ENCODE measurements around the gene OSBPL7.

The OSBPL7 gene

DNA sequence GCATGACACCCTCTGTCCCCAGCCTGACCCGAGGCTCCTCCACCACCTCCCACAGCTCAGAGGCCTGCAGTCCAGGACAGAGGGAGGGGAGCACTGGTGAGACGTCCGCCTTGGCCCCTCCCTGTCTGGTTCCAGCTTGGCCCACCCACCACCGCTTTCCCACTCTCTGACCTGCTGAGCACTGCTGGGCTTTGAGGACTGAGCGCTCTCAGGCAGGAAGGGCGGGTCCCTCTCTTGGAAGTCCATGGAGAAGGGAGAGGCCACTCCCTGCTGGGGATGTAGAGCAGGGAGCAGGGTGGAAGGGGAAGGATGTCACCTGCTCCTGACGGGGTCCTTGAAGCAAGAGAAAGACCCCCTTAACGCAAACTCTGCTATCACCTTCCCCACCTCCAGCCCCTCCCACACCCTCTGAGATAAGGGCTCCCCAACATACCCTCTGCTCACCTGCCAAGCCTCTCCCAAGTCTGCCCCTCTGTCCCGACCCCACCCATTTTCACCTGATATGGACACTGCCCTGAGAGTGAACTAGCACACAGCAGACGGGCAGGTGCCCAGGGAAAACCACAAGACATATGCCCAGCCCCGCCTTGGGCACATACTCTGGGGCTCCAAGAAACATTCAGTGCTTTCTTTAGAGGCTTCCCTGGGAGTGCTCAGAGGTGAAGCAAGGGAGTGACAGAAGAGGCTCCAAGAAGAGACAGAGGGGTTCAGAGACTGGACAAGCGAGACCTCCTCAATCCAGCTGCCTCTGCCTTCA, 1.4 kb downstream of the OSBPL7 start:
- H3K9me3 ChIP-seq (ENCODE audit: control insufficient read depth in 1 of 2, low read length in 2 of 2), result no peaks in the 10 kb centered on the region
- no peaks in the 10 kb centered on the region for H3K27me3 ChIP-seq (ENCODE audit: low read depth, low read length)
- peaks cover 10 to 24% of the 10 kb centered on the region in 2 donors for H3K4me1 ChIP-seq (ENCODE audit: control insufficient read depth in 1 of 2, insufficient read depth in 2 of 2, low read length in 2 of 2)
- peaks cover 43 to 52% of the 10 kb centered on the region in 2 donors for H3K36me3 ChIP-seq (ENCODE audit: control insufficient read depth in 1 of 2, insufficient read depth in 2 of 2, low read length in 2 of 2)
- peak overlapping the region; percentile 80 for H3K27ac ChIP-seq (ENCODE audit: low read length)
- H3K4me3 ChIP-seq (ENCODE audit: low read depth in 1 of 2, low read length in 2 of 2), result peak overlapping the region; percentile 78 to 83

DNA sequence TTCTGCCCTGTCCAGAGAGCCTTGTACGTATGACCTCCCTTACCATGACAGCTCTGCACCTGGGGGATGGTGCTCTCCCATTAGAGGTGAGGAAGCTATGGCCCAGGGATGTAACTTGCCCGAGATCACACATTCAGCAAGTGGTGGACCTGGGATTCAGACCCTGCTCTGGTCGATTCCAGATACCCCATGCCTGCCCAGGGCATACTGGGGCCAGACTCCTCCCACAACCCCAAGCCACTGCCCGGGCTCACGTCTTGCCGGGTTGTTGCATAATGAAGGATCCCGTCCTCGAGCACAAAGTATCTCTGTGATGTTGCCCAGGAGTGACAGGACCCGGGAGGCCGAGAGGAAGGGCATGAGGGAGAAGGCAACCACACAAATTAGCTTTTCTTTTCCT, 2.1 kb downstream of the OSBPL7 start:
- peaks cover 48 to 58% of the 10 kb centered on the region in 2 donors for H3K36me3 ChIP-seq (ENCODE audit: control insufficient read depth in 1 of 2, insufficient read depth in 2 of 2, low read length in 2 of 2)
- H3K4me3 ChIP-seq (ENCODE audit: low read depth in 1 of 2, low read length in 2 of 2), result no peak overlapping the region
- H3K9me3 ChIP-seq (ENCODE audit: control insufficient read depth in 1 of 2, low read length in 2 of 2), result no peaks in the 10 kb centered on the region
- H3K4me1 ChIP-seq (ENCODE audit: control insufficient read depth in 1 of 2, insufficient read depth in 2 of 2, low read length in 2 of 2), result peaks cover 10 to 24% of the 10 kb centered on the region in 2 donors
- H3K27me3 ChIP-seq (ENCODE audit: low read depth, low read length), result no peaks in the 10 kb centered on the region
- H3K27ac ChIP-seq (ENCODE audit: low read length), result no peak overlapping the region

DNA sequence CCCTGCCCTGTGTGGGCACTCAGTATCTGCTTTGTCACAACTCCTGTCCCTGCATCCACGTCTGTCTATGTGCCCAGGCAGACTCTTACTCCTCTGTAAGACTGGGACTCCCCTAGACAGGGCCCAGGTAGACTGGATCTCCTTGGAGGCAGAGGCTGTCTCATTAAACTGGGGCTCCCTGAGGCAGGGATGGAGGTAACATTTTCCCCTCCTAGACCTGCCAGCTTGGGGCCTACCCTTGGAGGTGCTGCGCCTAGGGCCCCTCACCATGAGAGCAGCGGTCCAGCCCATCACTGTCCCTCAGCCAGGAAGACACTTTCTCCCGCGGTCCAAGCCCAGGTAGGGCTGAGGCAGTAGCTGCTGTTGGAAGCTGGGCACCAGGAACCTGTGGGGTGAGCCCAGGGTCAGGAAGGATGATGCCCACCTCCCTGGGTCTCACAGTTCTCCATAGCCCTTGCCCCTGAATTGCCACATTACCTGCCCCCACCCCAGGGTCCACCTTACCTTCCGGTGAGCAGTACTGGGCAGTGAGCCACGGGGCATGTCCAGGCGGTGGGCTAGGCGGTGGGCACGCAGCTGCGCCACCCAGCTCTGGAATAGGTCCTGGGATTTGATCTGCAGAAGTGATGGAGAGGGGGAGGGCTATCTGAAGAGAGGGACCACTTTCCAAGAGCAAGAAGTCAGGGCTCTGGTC, 3.4 kb downstream of the OSBPL7 start:
- peaks cover 40 to 53% of the 10 kb centered on the region in 2 donors for H3K36me3 ChIP-seq (ENCODE audit: control insufficient read depth in 1 of 2, insufficient read depth in 2 of 2, low read length in 2 of 2)
- no peak overlapping the region for H3K4me3 ChIP-seq (ENCODE audit: low read depth in 1 of 2, low read length in 2 of 2)
- H3K9me3 ChIP-seq (ENCODE audit: control insufficient read depth in 1 of 2, low read length in 2 of 2), result no peaks in the 10 kb centered on the region
- peaks cover 10 to 24% of the 10 kb centered on the region in 2 donors for H3K4me1 ChIP-seq (ENCODE audit: control insufficient read depth in 1 of 2, insufficient read depth in 2 of 2, low read length in 2 of 2)
- no peaks in the 10 kb centered on the region for H3K27me3 ChIP-seq (ENCODE audit: low read depth, low read length)
- no peak overlapping the region for H3K27ac ChIP-seq (ENCODE audit: low read length)

DNA sequence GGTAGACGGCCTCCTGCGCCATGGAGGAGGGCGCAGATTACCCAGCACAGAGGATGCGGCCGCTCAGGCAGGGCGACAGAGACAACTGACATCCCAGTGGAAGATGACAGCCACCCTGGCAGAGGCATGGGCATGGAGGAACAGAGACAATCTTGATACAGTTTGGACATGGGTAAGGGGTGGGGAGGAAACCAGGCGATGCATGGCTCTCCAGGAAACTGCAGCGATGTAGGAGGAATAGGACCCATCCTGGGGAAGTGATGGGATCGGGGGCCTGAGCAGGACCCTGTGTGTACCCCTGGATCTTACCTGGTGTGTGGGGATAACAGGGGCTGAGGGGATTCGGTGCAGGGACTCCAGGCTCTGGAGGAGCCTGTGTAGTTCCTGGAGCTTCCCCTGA, 4.6 kb downstream of the OSBPL7 start:
- Histone ChIP-seq H3K36me3 (ENCODE audit: control insufficient read depth in 1 of 2, insufficient read depth in 2 of 2, low read length in 2 of 2) (peaks cover 46 to 60% of the 10 kb centered on the region in 2 donors), H3K27me3 (ENCODE audit: low read depth, low read length) (no peaks in the 10 kb centered on the region), H3K4me1 (ENCODE audit: control insufficient read depth in 1 of 2, insufficient read depth in 2 of 2, low read length in 2 of 2) (peaks cover 7 to 21% of the 10 kb centered on the region in 2 donors), H3K27ac (ENCODE audit: low read length) (no peak overlapping the region), H3K4me3 (ENCODE audit: low read depth in 1 of 2, low read length in 2 of 2) (no peak overlapping the region), H3K9me3 (ENCODE audit: control insufficient read depth in 1 of 2, low read length in 2 of 2) (no peaks in the 10 kb centered on the region)

DNA sequence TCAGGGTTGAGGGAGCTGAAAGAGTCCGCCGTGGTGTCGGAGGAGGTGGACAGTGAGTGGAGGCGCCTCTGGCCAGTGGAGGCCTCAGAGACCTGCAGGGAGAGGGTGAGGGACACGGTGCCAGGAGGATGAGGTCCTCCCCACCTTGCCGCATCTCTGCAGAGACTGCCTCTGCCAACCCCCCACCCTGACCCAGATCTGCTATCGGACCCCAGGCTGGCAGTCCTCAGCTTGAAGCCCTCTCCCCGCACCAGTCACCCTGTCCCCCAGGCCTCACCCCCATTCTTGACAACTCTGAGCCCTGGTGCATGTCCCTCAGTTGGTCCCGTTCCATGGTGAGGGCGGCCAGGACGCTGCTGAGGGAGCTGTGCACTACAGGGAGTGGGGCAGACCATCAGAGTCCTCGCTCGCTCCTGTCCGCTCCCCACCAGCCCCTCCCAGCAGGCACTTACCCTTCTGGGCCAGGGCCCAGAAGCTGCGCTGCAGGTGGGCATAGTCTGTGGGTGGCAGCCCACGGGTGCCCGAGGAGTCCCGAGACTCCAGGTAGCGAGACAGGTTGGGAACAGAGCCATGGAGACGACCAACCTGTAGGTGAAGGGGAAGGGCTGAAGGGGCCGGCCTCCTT, 5.4 kb downstream of the OSBPL7 start:
- Histone ChIP-seq H3K27me3 (ENCODE audit: low read depth, low read length) (no peaks in the 10 kb centered on the region), H3K9me3 (ENCODE audit: control insufficient read depth in 1 of 2, low read length in 2 of 2) (no peaks in the 10 kb centered on the region), H3K27ac (ENCODE audit: low read length) (no peak overlapping the region), H3K4me3 (ENCODE audit: low read depth in 1 of 2, low read length in 2 of 2) (no peak overlapping the region), H3K4me1 (ENCODE audit: control insufficient read depth in 1 of 2, insufficient read depth in 2 of 2, low read length in 2 of 2) (peaks cover 6 to 14% of the 10 kb centered on the region in 2 donors), H3K36me3 (ENCODE audit: control insufficient read depth in 1 of 2, insufficient read depth in 2 of 2, low read length in 2 of 2) (peaks cover 46 to 60% of the 10 kb centered on the region in 2 donors)

DNA sequence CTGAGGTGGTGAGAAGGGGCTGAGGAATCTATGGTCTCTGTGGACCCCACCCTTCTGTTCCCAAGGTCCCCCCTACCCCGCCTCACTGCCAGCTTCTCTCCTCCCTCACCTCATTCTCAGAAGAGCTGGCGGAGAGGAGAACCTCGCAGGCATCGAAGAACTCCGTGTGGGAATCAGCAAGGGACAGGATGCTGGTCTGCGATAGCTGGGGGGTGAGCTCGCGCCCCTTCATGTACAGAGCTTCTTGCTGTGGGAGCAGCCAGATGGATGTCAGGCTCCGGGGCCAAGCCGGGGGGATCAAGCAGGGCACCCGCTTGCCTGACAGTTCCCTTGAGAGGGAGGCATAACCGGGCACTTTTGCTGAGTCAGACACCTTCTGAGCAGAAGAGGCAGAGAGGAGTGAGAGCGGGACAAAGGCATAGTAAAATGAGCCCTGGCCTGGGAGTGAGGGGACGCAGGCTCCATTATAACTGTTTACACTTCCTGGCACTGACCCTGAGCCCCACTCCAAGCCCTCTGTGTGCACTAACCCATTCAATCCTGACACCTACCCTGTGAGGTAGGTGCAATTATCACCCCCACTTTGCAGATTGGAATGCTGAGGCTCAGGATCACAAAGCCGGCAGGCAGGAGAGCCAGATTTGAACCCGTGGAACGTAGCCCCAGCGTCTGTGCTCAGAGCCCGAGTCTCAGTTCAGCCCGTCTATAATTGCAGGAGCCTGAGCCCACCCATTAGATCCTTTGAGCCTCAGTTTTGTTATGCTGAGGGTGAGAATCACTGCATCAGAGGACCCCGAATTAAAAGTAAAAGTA, 6.3 kb downstream of the OSBPL7 start:
- Histone ChIP-seq H3K4me1 (ENCODE audit: control insufficient read depth in 1 of 2, insufficient read depth in 2 of 2, low read length in 2 of 2) (peaks cover 0 to 5% of the 10 kb centered on the region in 2 donors), H3K9me3 (ENCODE audit: control insufficient read depth in 1 of 2, low read length in 2 of 2) (no peaks in the 10 kb centered on the region), H3K27ac (ENCODE audit: low read length) (no peak overlapping the region), H3K4me3 (ENCODE audit: low read depth in 1 of 2, low read length in 2 of 2) (no peak overlapping the region), H3K27me3 (ENCODE audit: low read depth, low read length) (no peaks in the 10 kb centered on the region), H3K36me3 (ENCODE audit: control insufficient read depth in 1 of 2, insufficient read depth in 2 of 2, low read length in 2 of 2) (peaks cover 46 to 60% of the 10 kb centered on the region in 2 donors)

DNA sequence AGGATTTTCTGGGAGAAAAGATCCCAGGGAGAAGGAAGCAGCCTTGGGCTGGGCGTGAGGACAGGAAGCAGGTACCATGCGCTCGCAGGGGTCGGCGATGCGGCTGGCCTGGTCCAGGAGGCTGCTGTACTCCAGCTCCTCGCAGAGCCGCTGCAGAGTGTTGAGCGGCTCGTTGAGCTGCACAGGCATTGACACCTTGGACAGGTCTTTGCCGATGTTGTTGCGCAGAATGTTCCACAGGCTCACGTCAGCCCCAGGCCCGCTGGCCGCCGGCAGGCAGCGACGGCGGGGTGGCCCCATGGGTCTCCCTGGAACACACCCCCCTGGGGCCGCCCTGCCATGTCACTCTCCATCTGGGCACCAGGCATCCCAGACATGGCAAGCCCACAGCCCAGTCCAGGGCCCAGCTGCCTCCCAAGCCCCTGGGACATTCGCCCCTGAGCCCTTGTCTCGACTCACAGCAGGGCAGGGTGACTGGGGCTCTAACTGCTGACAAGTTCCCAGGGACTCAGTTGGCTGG, 8.0 kb downstream of the OSBPL7 start:
- Histone ChIP-seq H3K9me3 (ENCODE audit: control insufficient read depth in 1 of 2, low read length in 2 of 2) (no peaks in the 10 kb centered on the region), H3K27me3 (ENCODE audit: low read depth, low read length) (no peaks in the 10 kb centered on the region), H3K4me3 (ENCODE audit: low read depth in 1 of 2, low read length in 2 of 2) (no peak overlapping the region), H3K27ac (ENCODE audit: low read length) (no peak overlapping the region), H3K36me3 (ENCODE audit: control insufficient read depth in 1 of 2, insufficient read depth in 2 of 2, low read length in 2 of 2) (peaks cover 52 to 70% of the 10 kb centered on the region in 2 donors), H3K4me1 (ENCODE audit: control insufficient read depth in 1 of 2, insufficient read depth in 2 of 2, low read length in 2 of 2) (no peaks in the 10 kb centered on the region)

DNA sequence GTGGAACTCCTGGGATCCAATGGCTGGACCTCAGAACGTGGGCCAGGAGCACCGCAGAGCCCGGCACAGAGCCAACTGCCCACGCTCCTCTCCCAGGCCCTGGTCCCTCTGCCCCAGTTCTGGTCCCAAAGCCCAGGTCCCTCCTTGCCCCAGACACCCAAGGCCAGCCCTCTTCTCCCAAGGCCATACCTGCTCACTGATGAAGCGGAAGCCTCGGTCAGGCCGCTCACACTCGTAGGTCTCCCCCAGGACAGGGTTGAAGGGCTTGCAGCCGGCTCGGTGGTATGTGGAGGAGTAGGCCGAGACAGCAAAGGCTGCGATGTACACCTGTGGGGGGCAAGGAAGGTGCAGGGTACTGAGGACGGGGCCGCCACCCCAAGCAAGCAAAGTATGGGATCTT, 8.5 kb downstream of the OSBPL7 start:
- no peak overlapping the region for H3K4me3 ChIP-seq (ENCODE audit: low read depth in 1 of 2, low read length in 2 of 2)
- no peak overlapping the region for H3K27ac ChIP-seq (ENCODE audit: low read length)
- H3K9me3 ChIP-seq (ENCODE audit: control insufficient read depth in 1 of 2, low read length in 2 of 2), result no peaks in the 10 kb centered on the region
- peaks cover 51 to 70% of the 10 kb centered on the region in 2 donors for H3K36me3 ChIP-seq (ENCODE audit: control insufficient read depth in 1 of 2, insufficient read depth in 2 of 2, low read length in 2 of 2)
- H3K27me3 ChIP-seq (ENCODE audit: low read depth, low read length), result no peaks in the 10 kb centered on the region
- H3K4me1 ChIP-seq (ENCODE audit: control insufficient read depth in 1 of 2, insufficient read depth in 2 of 2, low read length in 2 of 2), result no peaks in the 10 kb centered on the region

DNA sequence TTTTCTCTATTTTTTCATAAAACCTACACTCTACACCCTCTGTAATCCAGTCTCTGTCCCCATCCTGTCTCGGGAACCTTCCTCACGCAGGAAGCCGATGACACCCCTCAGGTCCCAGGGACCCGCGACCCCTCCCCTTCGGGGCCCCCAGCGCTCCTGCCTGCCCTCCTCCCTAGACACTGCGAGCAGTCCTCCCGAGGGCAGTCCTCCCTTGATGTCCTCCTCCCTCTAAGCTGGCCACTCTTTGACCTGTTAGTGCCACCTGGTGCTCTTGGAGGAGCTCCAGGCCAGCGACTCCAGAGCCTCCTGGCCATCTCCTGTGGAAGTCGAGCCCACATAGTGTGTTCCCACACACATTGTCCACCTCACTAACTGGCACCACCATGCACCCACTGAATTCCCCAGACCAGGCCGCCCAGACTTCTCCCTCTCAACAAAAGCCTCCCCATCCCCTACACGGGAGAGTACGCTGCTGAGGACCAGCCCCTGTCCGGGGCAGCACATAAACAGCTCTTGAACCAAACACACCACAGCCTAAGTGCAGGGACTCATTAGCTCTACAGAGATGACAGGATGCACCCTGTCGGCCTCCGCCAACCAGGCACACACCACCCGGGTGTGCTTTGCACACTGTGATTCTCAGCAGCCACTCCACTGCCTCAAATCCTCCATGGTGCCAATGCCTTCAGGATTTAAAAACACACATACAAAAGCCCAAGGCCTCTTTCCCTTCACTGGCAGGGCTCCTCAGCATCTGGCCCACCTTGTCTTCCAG, 9.3 kb downstream of the OSBPL7 start:
- H3K36me3 ChIP-seq (ENCODE audit: control insufficient read depth in 1 of 2, insufficient read depth in 2 of 2, low read length in 2 of 2), result peaks cover 50 to 70% of the 10 kb centered on the region in 2 donors

DNA sequence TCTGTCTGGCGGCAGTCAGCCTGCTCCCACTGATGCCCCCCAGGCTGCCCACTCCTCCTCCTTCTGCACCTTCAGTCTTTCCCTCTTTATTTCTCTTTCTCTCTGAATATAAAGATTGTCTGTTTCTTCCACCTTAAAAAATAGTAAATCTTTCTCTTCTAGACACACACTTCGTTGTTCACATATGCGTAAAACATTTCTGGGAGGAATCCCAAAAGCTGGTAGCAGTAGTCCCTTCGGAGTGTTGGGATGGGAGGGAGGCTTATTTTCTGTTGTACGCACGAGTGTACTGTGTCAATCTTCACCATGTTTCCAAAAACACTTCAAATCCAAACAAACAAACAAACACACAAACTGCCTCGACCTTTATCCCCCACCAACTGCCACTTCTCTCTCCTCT, 9.9 kb downstream of the OSBPL7 start:
- Histone ChIP-seq H3K4me3 (ENCODE audit: low read depth in 1 of 2, low read length in 2 of 2) (no peak overlapping the region), H3K27ac (ENCODE audit: low read length) (no peak overlapping the region), H3K9me3 (ENCODE audit: control insufficient read depth in 1 of 2, low read length in 2 of 2) (no peaks in the 10 kb centered on the region), H3K4me1 (ENCODE audit: control insufficient read depth in 1 of 2, insufficient read depth in 2 of 2, low read length in 2 of 2) (no peaks in the 10 kb centered on the region), H3K36me3 (ENCODE audit: control insufficient read depth in 1 of 2, insufficient read depth in 2 of 2, low read length in 2 of 2) (peaks cover 52 to 70% of the 10 kb centered on the region in 2 donors), H3K27me3 (ENCODE audit: low read depth, low read length) (no peaks in the 10 kb centered on the region)

More for the DNA sequence above, 9.3 kb downstream of the OSBPL7 start:
- Histone ChIP-seq H3K27ac (ENCODE audit: low read length) (no peak overlapping the region), H3K4me3 (ENCODE audit: low read depth in 1 of 2, low read length in 2 of 2) (no peak overlapping the region), H3K4me1 (ENCODE audit: control insufficient read depth in 1 of 2, insufficient read depth in 2 of 2, low read length in 2 of 2) (no peaks in the 10 kb centered on the region), H3K9me3 (ENCODE audit: control insufficient read depth in 1 of 2, low read length in 2 of 2) (no peaks in the 10 kb centered on the region), H3K27me3 (ENCODE audit: low read depth, low read length) (no peaks in the 10 kb centered on the region)

Measured in muscle layer of duodenum (tissue), 2 donors.